GM21381 (cell line): ENCODE results near the gene PRAMEF13.
"Not testable (repeated sequence)": the region's sequence is repeated elsewhere in the genome, so short reads cannot be mapped to it uniquely, and the experiment has no call there.

Source experiments
- ATAC-seq: cut with Tn5 transposase; IDR thresholded peaks from one replicate; pipeline ENCODE4 v1.9.1; 2021; ENCODE audit warnings: mild to moderate bottlenecking, moderate library complexity; ENCODE audit not compliant: unreplicated experiment

Gene PRAMEF13

GRCh38 chr1:13208712-13209111 is 7.5 kb upstream of the PRAMEF13 start:
- not testable (repeated sequence) for ATAC-seq

- not testable (repeated sequence) for ATAC-seq
Measured at GRCh38 chr1:13171548-13171947, 29.7 kb downstream of the PRAMEF13 start, which contains the start of gene PRAMEF9. TSS of gene PRAMEF9 (plus strand) at chr1:13171848. CDS start at chr1:13175281, 3,433 bp downstream.

GRCh38 chr1:13165531-13165930 is 35.7 kb downstream of the PRAMEF13 start, which contains the start of gene HNRNPCL4:
TSS of gene HNRNPCL4 (minus strand) at chr1:13165631. CDS start at chr1:13165467, 164 bp downstream.
- ATAC-seq: not testable (repeated sequence)

- ATAC-seq: not testable (repeated sequence)
Measured at GRCh38 chr1:13155909-13156308, 45.3 kb downstream of the PRAMEF13 start, which contains the start of gene PRAMEF26. TSS of gene PRAMEF26 (minus strand) at chr1:13156009. CDS start at chr1:13153095, 2,914 bp downstream.
